GM18873 (cell line): ENCODE data around the gene EPX.

Experiments used
- ATAC-seq: cut with Tn5 transposase; IDR thresholded peaks from one replicate; pipeline ENCODE4 v1.9.1; 2021; ENCODE audit warnings: mild to moderate bottlenecking, moderate library complexity, moderate number of reproducible peaks; ENCODE audit not compliant: unreplicated experiment, low FRiP score

The EPX gene

GRCh38 chr17:58249270-58250133 lies 57.0 kb downstream of the EPX start:
- no peak for ATAC-seq

- ATAC-seq, result no peak
Observed at GRCh38 chr17:58250344-58251011, 58.0 kb downstream of the EPX start.

- no peak for ATAC-seq
Observed at GRCh38 chr17:58252141-58252540, 59.6 kb downstream of the EPX start.

- no peak for ATAC-seq
Observed at GRCh38 chr17:58253082-58253481, 60.6 kb downstream of the EPX start.
